GM21737 (cell line): ENCODE results near the gene PLCB3.
A peak's percentile ranks its signal among the peaks of the same experiment; 100 is the strongest.
"Not testable (repeated sequence)": the region's sequence is repeated elsewhere in the genome, so short reads cannot be mapped to it uniquely, and the experiment has no call there.

ENCODE experiments used
- ATAC-seq: cut with Tn5 transposase; IDR thresholded peaks from one replicate; pipeline ENCODE4 v1.9.1; 2021; ENCODE audit warnings: mild to moderate bottlenecking, moderate library complexity; ENCODE audit not compliant: unreplicated experiment

The PLCB3 gene

GRCh38 chr11:64235437-64236161 is 15.7 kb upstream of the PLCB3 start:
- no peak for ATAC-seq

- no peak for ATAC-seq
Measured at GRCh38 chr11:64237484-64237951, 13.8 kb upstream of the PLCB3 start.

GRCh38 chr11:64238076-64238475 is 13.3 kb upstream of the PLCB3 start:
- ATAC-seq: no peak

- no peak for ATAC-seq
Measured at GRCh38 chr11:64238999-64239398, 12.3 kb upstream of the PLCB3 start.

GRCh38 chr11:64239662-64240434 is 11.5 kb upstream of the PLCB3 start:
- peak; percentile 14 for ATAC-seq

- peak; percentile 40 for ATAC-seq
Measured at GRCh38 chr11:64240435-64241240, 10.7 kb upstream of the PLCB3 start, which contains the start of gene FKBP2. TSS of gene FKBP2 (plus strand) at chr11:64241095. CDS start at chr11:64242388, 1,293 bp downstream.

GRCh38 chr11:64241241-64241490 is 10.2 kb upstream of the PLCB3 start:
- peak; percentile 57 for ATAC-seq

GRCh38 chr11:64241491-64242374 is 9.6 kb upstream of the PLCB3 start:
- peak; percentile 6 for ATAC-seq

GRCh38 chr11:64243236-64243854 is 8.0 kb upstream of the PLCB3 start:
- no peak for ATAC-seq

- no peak for ATAC-seq
Measured at GRCh38 chr11:64244107-64244506, 7.2 kb upstream of the PLCB3 start.

GRCh38 chr11:64244966-64245365 is 6.4 kb upstream of the PLCB3 start:
- ATAC-seq: no peak

GRCh38 chr11:64245401-64245796 is 5.9 kb upstream of the PLCB3 start:
- no peak for ATAC-seq

GRCh38 chr11:64245797-64246620 is 5.3 kb upstream of the PLCB3 start:
- no peak for ATAC-seq

GRCh38 chr11:64246621-64246870 is 4.8 kb upstream of the PLCB3 start:
- not testable (repeated sequence) for ATAC-seq

GRCh38 chr11:64246871-64247728 is 4.2 kb upstream of the PLCB3 start, which contains the start of gene PPP1R14B:
TSS of gene PPP1R14B (minus strand) at chr11:64246943. CDS start at chr11:64246673, 270 bp downstream.
- ATAC-seq: no peak

- ATAC-seq: no peak
Measured at GRCh38 chr11:64247729-64248531, 3.4 kb upstream of the PLCB3 start.

GRCh38 chr11:64248578-64248977 is 2.8 kb upstream of the PLCB3 start:
- ATAC-seq: no peak

- ATAC-seq: no peak
Measured at GRCh38 chr11:64249038-64249437, 2.3 kb upstream of the PLCB3 start.
